ENCODE data around the gene GRM7. TPM values are rescaled to one million over a fixed set of nuclear protein-coding genes. Genes with fewer than 3 reads are reported as not detected.

Gene GRM7
- total and polyA plus RNA-seq, 2 of the 4 experiments (the other 2 are of a cell fraction): not detected

GRCh38 chr3:7062714-7063113 lies 201.8 kb downstream of the GRM7 start:
- Histone ChIP-seq H3K18ac (ENCODE audit: low read depth, low read length) (no peak overlapping the region), H3K9me3 (ENCODE audit: control insufficient read depth, insufficient read depth, low read length) (peaks cover 2% of the 10 kb centered on the region; the same call in 1 of the 2 replicates), H2AK9ac (replicated peaks; ENCODE audit: low read depth, low read length, poor library complexity) (no peak overlapping the region), H3K27me3 (ENCODE audit: control insufficient read depth, insufficient read depth, low read length) (no peaks in the 10 kb centered on the region), H4K5ac (ENCODE audit: low read depth, low read length) (no peak overlapping the region), H3K4me2 (ENCODE audit: low read depth, low read length) (no peak overlapping the region), H3K9me1 (ENCODE audit: insufficient read depth, low read length) (no peaks in the 10 kb centered on the region), H3K23ac (ENCODE audit: low read depth, low read length) (no peak overlapping the region), H2BK5ac (ENCODE audit: low read depth, low read length, poor library complexity, severe bottlenecking) (no peak overlapping the region), H2BK120ac (ENCODE audit: low read depth, low read length) (no peak overlapping the region), H2BK20ac (ENCODE audit: low read depth, low read length) (no peak overlapping the region), H4K91ac (ENCODE audit: insufficient read depth, low read depth, low read length) (no peak overlapping the region), H4K20me1 (ENCODE audit: insufficient read depth, low read length) (no peaks in the 10 kb centered on the region), H3K14ac (replicated peaks; ENCODE audit: low read depth, low read length) (no peak overlapping the region), H3K27ac (ENCODE audit: insufficient read depth, low read length) (no peak overlapping the region), H2BK15ac (ENCODE audit: low read depth, low read length) (no peak overlapping the region), H3K4me1 (ENCODE audit: control insufficient read depth, insufficient read depth, low read length) (no peaks in the 10 kb centered on the region), H2AK5ac (ENCODE audit: low read depth, low read length) (no peak overlapping the region), H3K79me1 (ENCODE audit: low read depth in 1 of 2, low read length in 2 of 2) (no peaks in the 10 kb centered on the region), H2AFZ (replicated peaks; ENCODE audit: low read length, poor library complexity) (no peak overlapping the region), H3K4me3 (ENCODE audit: insufficient read depth, low read depth, low read length) (no peak overlapping the region), H3K4ac (ENCODE audit: low read depth, low read length) (no peak overlapping the region), H3K9ac (ENCODE audit: low read depth, low read length) (no peak overlapping the region), H3K36me3 (ENCODE audit: control insufficient read depth, insufficient read depth, low read length) (no peaks in the 10 kb centered on the region), H3K56ac (ENCODE audit: extremely low read depth, insufficient read depth, low read length) (no peak overlapping the region), H4K8ac (ENCODE audit: low read depth in 2 of 2, low read length in 2 of 2) (no peak overlapping the region)
- ATAC-seq (ENCODE audit: low read depth): no peak
- dilution Hi-C loops (cut with HindIII; ENCODE audit: low sequenced_read_pairs, unreplicated experiment) (no loop called here), intact Hi-C loops (cut with micrococcal nuclease) (no loop called here), in situ Hi-C loops (cut with MboI; ENCODE audit: low sequenced_read_pairs) (no loop called here)
- BruUV-seq (replicated peaks): no TSS peak
- WGBS, 2 experiments (ENCODE audit: extremely low coverage in 2 of 2, insufficient read length in 1 of 2): no CpG with 5 or more reads among the region's 1 CpG
- TF ChIP-seq USF2 (IDR thresholded peaks at IDR 0.05; ENCODE audit: low read depth, low read length): no peak
- TF ChIP-seq FOS (IDR thresholded peaks at IDR 0.05; ENCODE audit: low read depth, low read length): no peak
- no peak for TF ChIP-seq RCOR1 (IDR thresholded peaks at IDR 0.05; ENCODE audit: insufficient replicate concordance, low read length)
- no peak for TF ChIP-seq POLR2A (IDR thresholded peaks at IDR 0.05; ENCODE audit: low read depth, low read length)
- TF ChIP-seq SMC3 (IDR thresholded peaks at IDR 0.05; ENCODE audit: low read depth, low read length): no peak
- no peak for TF ChIP-seq NFE2L2 (IDR thresholded peaks at IDR 0.05; ENCODE audit: low read depth, low read length)
- no peak for TF ChIP-seq RFX5 (IDR thresholded peaks at IDR 0.05; ENCODE audit: low read depth, low read length)
- no peak for TF ChIP-seq MAZ (IDR thresholded peaks at IDR 0.05; ENCODE audit: borderline replicate concordance, low read depth, low read length)
- TF ChIP-seq, protein P1, sequence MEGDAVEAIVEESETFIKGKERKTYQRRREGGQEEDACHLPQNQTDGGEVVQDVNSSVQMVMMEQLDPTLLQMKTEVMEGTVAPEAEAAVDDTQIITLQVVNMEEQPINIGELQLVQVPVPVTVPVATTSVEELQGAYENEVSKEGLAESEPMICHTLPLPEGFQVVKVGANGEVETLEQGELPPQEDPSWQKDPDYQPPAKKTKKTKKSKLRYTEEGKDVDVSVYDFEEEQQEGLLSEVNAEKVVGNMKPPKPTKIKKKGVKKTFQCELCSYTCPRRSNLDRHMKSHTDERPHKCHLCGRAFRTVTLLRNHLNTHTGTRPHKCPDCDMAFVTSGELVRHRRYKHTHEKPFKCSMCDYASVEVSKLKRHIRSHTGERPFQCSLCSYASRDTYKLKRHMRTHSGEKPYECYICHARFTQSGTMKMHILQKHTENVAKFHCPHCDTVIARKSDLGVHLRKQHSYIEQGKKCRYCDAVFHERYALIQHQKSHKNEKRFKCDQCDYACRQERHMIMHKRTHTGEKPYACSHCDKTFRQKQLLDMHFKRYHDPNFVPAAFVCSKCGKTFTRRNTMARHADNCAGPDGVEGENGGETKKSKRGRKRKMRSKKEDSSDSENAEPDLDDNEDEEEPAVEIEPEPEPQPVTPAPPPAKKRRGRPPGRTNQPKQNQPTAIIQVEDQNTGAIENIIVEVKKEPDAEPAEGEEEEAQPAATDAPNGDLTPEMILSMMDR (conservative IDR thresholded peaks at IDR 0.05; ENCODE audit: low read depth, low read length): no peak
- TF ChIP-seq RAD21 (IDR thresholded peaks at IDR 0.05; ENCODE audit: low read length): no peak
- TF ChIP-seq CEBPB (IDR thresholded peaks at IDR 0.05; ENCODE audit: low read depth, low read length): no peak
- ChIA-PET POLR2A (ENCODE audit: unreplicated experiment) (no interaction called here), CTCF (no interaction called here)
- DNase-seq: no peak

Data from IMR-90 (cell line).